ENCODE results near the gene NCDN. TPM values are rescaled to one million over a fixed set of nuclear protein-coding genes. Genes with fewer than 3 reads are reported as not detected.

NCDN gene
- total and polyA plus RNA-seq, 2 of the 8 experiments (the other 6 are each of a cell fraction or from before 2014, with no cell fraction given), result 26.2 to 35.4 TPM

DNA sequence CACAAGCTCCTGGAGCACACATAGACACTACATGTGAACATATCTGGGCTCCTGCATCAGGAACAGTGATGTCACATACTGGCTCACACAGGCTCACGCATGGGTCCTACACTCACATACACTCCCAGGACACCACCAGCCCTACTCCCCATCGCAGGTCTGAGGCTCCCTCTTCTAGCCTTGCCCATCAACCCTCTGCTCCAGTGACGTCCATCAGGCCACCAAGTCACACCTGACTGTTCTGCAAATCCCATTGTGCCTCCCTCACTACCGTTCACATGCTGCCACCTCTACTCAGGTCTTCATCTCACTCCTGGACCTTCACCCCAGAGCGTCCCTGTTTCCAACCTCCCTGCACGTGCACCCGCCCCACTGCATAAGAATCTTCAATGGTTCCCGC lies 33.6 kb downstream of the NCDN start (continued):
- no peak for TF ChIP-seq BCL11A (IDR thresholded peaks at IDR 0.05; ENCODE audit: low read depth in 2 of 2, low read length in 2 of 2)
- TF ChIP-seq, protein P1, sequence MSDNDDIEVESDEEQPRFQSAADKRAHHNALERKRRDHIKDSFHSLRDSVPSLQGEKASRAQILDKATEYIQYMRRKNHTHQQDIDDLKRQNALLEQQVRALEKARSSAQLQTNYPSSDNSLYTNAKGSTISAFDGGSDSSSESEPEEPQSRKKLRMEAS (IDR thresholded peaks at IDR 0.05), result no peak
- no peak for TF ChIP-seq SUZ12 (IDR thresholded peaks at IDR 0.05; ENCODE audit: low read length)
- TF ChIP-seq KDM1A (IDR thresholded peaks at IDR 0.05; ENCODE audit: borderline replicate concordance, low read length), result no peak
- no peak for TF ChIP-seq CEBPB (IDR thresholded peaks at IDR 0.05; ENCODE audit: low read depth, low read length)
- TF ChIP-seq SRF (IDR thresholded peaks at IDR 0.05; ENCODE audit: low read depth, low read length), result no peak
- TF ChIP-seq SIRT6 (IDR thresholded peaks at IDR 0.05; ENCODE audit: low read length), result no peak

Measured in H1 (cell line).